Mucosa of rectum (tissue), 2 donors: ENCODE measurements around the gene IL17A.

Experiments used
- H3K27ac ChIP-seq, 2 donors: one replicate each; pipeline ENCODE4 v1.7.0; 2013; ENCODE audit warnings: inconsistent platforms in 2 of 2, low read depth in 2 of 2, low read length in 2 of 2
- H3K27me3 ChIP-seq, 2 donors: one replicate each; pipeline ENCODE4 v1.7.0; 2013; ENCODE audit warnings: low read length in 2 of 2; ENCODE audit not compliant: control insufficient read depth in 2 of 2, insufficient read depth in 2 of 2
- H3K36me3 ChIP-seq, 2 donors: one replicate each; pipeline ENCODE4 v1.7.0; 2013; ENCODE audit warnings: low read length in 2 of 2; ENCODE audit not compliant: control insufficient read depth in 2 of 2, insufficient read depth in 2 of 2
- H3K4me1 ChIP-seq, 2 donors: one replicate each; pipeline ENCODE4 v1.7.0; 2013; ENCODE audit warnings: low read length in 2 of 2, mild to moderate bottlenecking in 1 of 2; ENCODE audit not compliant: control insufficient read depth in 2 of 2, insufficient read depth in 2 of 2
- H3K4me3 ChIP-seq, 2 donors: one replicate each; pipeline ENCODE4 v1.7.0; 2013; ENCODE audit warnings: low read length in 2 of 2
- H3K9ac ChIP-seq, 2 donors: one replicate each; pipeline ENCODE4 v1.7.0; 2013; ENCODE audit warnings: low read length in 2 of 2, low read depth in 1 of 2, mild to moderate bottlenecking in 1 of 2
- H3K9me3 ChIP-seq, 2 donors: one replicate each; pipeline ENCODE4 v1.7.0; 2013; ENCODE audit warnings: low read length in 2 of 2; ENCODE audit not compliant: control insufficient read depth in 2 of 2
- donor health status: healthy.
- donor health status: Normal muscosa, but diverticular disease.

Gene IL17A

DNA sequence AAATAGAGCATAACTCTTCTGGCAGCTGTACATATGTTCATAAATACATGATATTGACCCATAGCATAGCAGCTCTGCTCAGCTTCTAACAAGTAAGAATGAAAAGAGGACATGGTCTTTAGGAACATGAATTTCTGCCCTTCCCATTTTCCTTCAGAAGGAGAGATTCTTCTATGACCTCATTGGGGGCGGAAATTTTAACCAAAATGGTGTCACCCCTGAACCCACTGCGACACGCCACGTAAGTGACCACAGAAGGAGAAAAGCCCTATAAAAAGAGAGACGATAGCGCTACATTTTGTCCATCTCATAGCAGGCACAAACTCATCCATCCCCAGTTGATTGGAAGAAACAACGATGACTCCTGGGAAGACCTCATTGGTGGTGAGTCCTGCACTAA lies at the start of gene IL17A:
IL17A (plus strand) TSS at position 301 of the 400 bp plus-strand sequence; CDS start at position 358, 57 bp downstream.
- Histone ChIP-seq H3K27me3 (no peaks in the 10 kb centered on the region), H3K9me3 (no peaks in the 10 kb centered on the region), H3K4me3 (no peak within 1 kb of the TSS), H3K4me1 (no peaks in the 10 kb centered on the region), H3K27ac (no peak within 1 kb of the TSS), H3K9ac (no peak within 1 kb of the TSS), H3K36me3 (no peaks in the 10 kb centered on the region)

DNA sequence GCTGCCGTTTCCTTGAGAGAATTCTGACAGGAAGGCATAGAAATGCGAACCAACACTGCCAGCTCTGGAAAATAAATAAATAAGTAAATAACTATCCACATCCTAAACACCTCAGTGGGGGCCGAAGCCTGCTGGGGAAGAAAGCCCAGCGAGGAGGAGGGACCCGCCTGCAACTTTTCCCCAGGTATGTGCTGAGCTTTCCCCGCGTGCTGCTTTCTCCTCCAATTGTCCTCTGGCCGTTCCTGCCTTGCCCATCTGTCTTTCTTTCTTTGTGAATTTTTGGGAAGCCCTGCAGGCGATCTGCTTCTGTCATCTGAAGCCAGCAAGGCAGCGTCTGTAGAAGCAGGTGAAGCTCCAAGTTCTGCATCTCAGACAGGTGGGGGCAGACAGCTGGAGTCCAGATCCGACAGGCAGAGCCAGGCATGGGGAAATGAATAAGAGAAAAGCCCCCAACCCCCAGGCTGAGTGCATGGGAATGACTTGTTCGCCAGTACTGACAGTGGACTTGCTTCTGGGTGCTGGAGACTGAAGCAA lies 49.2 kb upstream of the IL17A start:
- Histone ChIP-seq H3K4me1 (no peaks in the 10 kb centered on the region), H3K27ac (no peak overlapping the region), H3K9me3 (no peaks in the 10 kb centered on the region), H3K4me3 (no peak overlapping the region), H3K9ac (no peak overlapping the region), H3K27me3 (peaks cover 0 to 3% of the 10 kb centered on the region in 2 donors), H3K36me3 (no peaks in the 10 kb centered on the region)

DNA sequence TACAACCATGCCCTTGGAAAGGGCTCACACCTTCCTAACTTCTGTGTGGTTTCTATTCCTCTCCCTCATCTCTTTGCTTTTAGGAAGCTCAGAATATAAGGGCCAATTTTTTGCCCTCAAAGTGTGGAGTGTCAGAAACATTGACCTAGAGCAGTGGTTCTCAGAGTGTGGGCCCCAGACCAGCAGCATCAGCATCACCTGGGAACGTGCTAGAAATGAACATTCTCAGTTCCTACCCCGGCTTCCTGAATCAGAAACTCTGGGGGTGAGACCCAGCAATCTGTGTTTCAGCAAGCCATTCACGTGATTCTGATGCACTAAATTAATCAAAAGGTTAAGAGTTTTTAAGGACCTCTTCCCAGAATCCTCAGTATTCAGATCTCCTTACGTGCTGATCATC lies 47.9 kb upstream of the IL17A start:
- H3K27me3 ChIP-seq = no peaks in the 10 kb centered on the region
- H3K4me3 ChIP-seq = no peak overlapping the region
- no peaks in the 10 kb centered on the region for H3K36me3 ChIP-seq
- no peaks in the 10 kb centered on the region for H3K4me1 ChIP-seq
- no peak overlapping the region for H3K27ac ChIP-seq
- H3K9ac ChIP-seq = no peak overlapping the region
- H3K9me3 ChIP-seq = no peaks in the 10 kb centered on the region

DNA sequence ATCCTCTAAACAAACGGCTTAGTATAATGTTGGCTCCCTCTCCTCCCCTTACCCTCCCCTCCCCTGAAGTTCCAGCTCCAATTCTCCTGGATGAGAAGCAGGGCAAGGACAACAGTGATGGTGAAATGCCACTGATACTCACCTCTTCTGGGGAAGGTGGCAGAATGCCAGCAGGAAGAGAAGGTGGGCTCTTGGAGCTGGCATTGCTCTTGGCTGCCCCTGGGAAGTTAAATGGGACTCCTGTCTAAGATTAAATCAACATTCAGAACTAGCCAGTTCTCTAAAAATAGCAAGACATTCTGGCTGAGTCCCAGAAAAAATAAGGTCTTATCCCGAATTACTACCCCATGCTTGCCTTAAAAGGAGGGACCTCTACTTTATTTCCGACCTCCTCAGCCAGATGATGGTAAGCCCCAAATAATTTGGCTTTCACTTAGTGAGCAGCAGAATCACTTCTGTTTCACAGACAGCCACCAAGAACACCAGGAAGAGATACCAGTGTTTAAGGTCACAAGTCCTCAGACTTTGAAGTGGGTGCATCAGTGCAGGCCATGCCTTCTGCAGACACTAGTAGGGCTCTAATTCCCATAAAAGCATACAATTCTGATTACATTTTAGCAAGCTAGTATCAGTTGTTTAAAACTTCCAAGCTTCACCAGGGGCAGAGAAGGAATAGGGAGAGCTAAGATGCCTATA lies 46.0 kb upstream of the IL17A start:
- no peak overlapping the region for H3K9ac ChIP-seq
- H3K36me3 ChIP-seq = no peaks in the 10 kb centered on the region
- H3K4me1 ChIP-seq = no peaks in the 10 kb centered on the region
- H3K9me3 ChIP-seq = no peaks in the 10 kb centered on the region
- no peaks in the 10 kb centered on the region for H3K27me3 ChIP-seq
- no peak overlapping the region for H3K4me3 ChIP-seq
- H3K27ac ChIP-seq = no peak overlapping the region

DNA sequence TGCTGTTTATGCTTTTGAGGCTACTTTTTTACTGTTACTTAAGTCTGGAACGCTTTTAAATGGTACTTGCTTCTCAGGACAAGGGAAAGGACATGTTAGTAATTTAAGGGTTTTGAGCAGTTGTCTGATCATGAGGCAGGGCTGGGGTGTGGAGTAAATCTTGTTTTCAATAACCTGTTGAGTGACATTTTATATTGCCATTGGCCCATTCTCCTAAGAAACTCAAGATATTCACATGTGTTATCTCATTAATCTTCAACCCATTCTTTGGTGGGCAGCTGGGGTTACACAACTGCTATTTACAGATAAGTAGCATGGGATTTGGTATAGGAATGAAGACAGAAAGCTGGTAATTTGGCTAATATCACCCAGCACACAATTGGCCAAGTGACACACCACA lies 44.6 kb upstream of the IL17A start:
- Histone ChIP-seq H3K9me3 (no peaks in the 10 kb centered on the region), H3K36me3 (no peaks in the 10 kb centered on the region), H3K9ac (no peak overlapping the region), H3K27me3 (no peaks in the 10 kb centered on the region), H3K4me3 (no peak overlapping the region), H3K27ac (no peak overlapping the region), H3K4me1 (no peaks in the 10 kb centered on the region)

DNA sequence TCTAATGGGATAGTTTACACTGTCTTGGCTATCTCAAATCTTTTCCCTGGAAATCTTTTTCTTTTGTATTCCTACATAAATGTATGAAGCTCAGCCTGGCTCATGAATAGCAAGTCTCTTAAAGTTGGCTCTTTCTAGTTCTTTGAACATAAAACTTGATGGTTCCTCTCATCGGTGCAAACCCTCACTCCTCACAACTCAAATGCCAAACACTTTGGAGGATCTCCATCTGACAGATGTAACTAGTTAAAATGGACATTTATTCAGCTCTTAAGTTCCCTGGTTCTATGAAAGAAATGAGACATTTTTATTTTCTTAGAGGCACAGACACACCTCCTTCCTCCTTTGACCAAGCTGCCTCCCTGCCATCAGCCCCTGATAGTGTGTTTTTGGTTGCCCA lies 43.6 kb upstream of the IL17A start:
- Histone ChIP-seq H3K36me3 (no peaks in the 10 kb centered on the region), H3K27me3 (peaks cover 0 to 4% of the 10 kb centered on the region in 2 donors), H3K9me3 (no peaks in the 10 kb centered on the region), H3K27ac (no peak overlapping the region), H3K4me1 (no peaks in the 10 kb centered on the region), H3K9ac (no peak overlapping the region), H3K4me3 (no peak overlapping the region)

DNA sequence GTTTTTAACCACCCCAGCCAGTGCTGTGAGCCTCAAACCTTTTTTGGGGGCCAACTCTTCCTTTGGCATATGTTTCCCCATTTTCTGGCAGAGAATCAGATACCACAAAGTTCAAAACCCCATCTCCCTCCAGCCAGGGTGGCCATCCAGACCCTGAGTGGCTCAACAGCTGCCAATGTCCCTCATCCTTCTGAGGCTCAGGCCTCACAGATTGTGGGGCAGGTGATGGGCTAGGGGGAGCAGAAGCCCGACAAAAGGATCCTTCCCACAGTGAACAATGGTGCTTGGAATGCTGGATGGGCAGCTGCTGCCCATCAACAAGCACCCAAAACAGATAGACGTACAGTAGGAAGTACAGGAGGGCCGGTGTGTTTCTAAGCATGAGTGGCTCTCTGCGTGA lies 42.6 kb upstream of the IL17A start:
- H3K9ac ChIP-seq = no peak overlapping the region
- peaks cover 0 to 4% of the 10 kb centered on the region in 2 donors for H3K27me3 ChIP-seq
- no peaks in the 10 kb centered on the region for H3K36me3 ChIP-seq
- H3K4me1 ChIP-seq = no peaks in the 10 kb centered on the region
- no peak overlapping the region for H3K4me3 ChIP-seq
- no peak overlapping the region for H3K27ac ChIP-seq
- H3K9me3 ChIP-seq = no peaks in the 10 kb centered on the region

DNA sequence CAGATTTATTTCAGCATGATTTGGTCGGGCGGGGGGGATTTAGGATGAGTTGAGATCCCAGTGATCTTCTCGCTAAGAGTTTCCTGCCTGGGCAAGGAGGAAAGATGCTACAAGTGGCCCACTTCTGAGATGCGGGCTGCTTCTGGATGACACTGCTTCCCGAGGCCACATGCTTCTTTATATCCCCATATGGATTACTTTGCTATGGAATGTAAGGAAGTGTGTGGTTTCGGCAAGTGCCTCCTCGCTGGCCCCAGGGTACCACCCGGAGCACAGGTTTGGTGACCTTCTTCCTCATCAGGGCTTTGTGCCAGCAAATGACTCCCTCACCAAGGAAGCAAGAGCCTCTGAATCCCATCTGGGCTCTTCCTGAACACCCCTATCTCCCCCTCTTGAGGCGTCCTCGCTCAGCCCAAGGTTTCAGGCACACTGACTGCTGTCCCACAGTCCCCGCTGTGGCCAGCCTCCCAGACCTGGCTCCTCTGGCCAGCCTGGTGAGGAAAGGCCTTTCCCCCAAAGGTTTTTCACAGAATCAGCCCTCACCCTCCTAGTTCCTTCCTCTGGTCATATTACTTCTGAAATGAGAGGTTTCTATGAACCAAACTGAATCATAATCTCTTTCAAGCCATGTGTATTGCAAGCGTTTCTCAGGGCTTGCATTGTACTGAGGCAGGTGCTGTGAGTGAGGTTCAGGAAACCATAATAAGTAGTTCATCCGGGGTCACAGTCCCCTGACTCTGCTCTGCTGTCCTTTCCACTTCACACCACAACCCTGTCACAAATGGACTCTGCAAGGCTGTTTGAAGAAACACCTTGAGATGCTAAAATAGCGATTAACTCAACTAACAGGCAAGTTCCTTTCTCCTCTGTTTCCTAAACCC lies 41.7 kb upstream of the IL17A start:
- Histone ChIP-seq H3K4me1 (no peaks in the 10 kb centered on the region), H3K9ac (no peak overlapping the region), H3K4me3 (no peak overlapping the region), H3K36me3 (no peaks in the 10 kb centered on the region), H3K27ac (no peak overlapping the region), H3K27me3 (peaks cover 0 to 4% of the 10 kb centered on the region in 2 donors), H3K9me3 (no peaks in the 10 kb centered on the region)

DNA sequence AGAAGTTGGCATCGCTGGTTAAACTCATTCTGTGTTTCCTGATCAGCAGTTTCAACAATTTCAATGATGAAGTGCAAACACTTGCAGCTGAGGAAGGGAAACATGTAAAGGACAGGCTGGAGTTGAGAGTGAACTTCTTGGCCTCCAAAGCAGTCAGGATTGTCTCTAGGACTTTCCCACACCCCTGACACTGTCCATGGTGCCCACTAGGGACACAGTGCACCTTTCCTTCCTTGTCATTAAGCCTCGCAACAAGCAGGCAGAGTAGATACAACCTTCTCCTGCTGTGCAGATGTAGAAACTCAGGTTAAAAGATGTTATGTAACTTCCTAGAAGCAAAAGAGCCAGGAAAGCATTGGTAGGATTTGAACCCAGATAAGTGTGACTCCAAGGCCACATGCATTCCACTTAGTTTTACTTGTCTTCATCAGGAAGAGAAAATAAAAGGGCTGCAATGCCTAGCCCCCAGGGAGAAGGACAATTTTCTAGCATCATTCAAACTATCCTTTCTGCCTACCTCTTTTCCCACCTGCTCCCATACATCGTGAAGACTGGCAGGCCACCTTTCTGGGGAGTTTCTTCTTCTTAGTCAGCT lies 39.2 kb upstream of the IL17A start:
- Histone ChIP-seq H3K27ac (no peak overlapping the region), H3K9me3 (no peaks in the 10 kb centered on the region), H3K4me1 (no peaks in the 10 kb centered on the region), H3K4me3 (no peak overlapping the region), H3K9ac (no peak overlapping the region), H3K36me3 (no peaks in the 10 kb centered on the region), H3K27me3 (peaks cover 0 to 4% of the 10 kb centered on the region in 2 donors)

DNA sequence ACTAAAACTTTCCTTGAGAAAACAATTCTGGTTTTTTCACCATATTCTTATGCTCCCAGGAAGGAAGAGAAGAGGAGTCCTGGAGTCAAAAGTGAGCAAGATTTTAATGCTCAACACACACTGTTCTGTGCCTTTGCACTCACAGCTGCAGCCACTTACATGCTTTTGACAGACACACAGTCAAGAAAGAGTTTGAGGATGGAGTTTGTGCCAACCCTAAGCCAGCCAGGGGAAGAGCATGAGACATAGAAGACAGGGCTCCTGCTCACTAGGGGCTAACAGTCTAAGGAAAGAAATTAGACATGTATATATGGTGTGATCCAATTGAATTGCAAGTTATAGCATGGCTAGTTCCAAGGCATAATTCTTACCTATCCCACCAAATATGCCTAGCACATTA lies 37.1 kb upstream of the IL17A start:
- Histone ChIP-seq H3K36me3 (no peaks in the 10 kb centered on the region), H3K9ac (no peak overlapping the region), H3K4me3 (no peak overlapping the region), H3K9me3 (no peaks in the 10 kb centered on the region), H3K4me1 (no peaks in the 10 kb centered on the region), H3K27me3 (peaks cover 0 to 4% of the 10 kb centered on the region in 2 donors), H3K27ac (no peak overlapping the region)
